H1 (cell line): ENCODE measurements around the gene TSSK6. TPM values are rescaled to one million over a fixed set of nuclear protein-coding genes. Genes with fewer than 3 reads are reported as not detected.

Experiments used
- CTCF ChIA-PET: fragments of 300-600 bp; sonication (Branson Sonifier 250); formaldehyde crosslinking; loops from one replicate; lab custom pipeline; 2021; ENCODE audit not compliant: partially characterized antibody; lab: Charles Lee
- POLR2A ChIA-PET: fragments of 300-600 bp; sonication (Branson Sonifier 250); formaldehyde crosslinking; loops from one replicate; lab custom pipeline; 2021; ENCODE audit warnings: inconsistent platforms; ENCODE audit not compliant: partially characterized antibody; lab: Charles Lee
- DNase-seq, 2 experiments: peaks; one replicate each; pipeline versions ENCODE4 v3.0.0 to v3.0.0-alpha.2; 2010 to 2022; ENCODE audit warnings: low spot score in 2 of 2, low read depth in 1 of 2, mixed read lengths in 1 of 2
- FAIRE-seq: peaks from 2 replicates; lab custom pipeline; 2011; peaks lifted over from hg19 to GRCh38; lab: Jason Lieb, UNC
- H2AFZ ChIP-seq: 2 replicates; pipeline ENCODE4 v1.8.1; 2012; ENCODE audit warnings: low read length, inconsistent platforms
- H2AK5ac ChIP-seq: 2 replicates; pipeline ENCODE4 v1.6.1; 2013; ENCODE audit warnings: low read depth, low read length
- H2BK120ac ChIP-seq: replicated peaks from 2 replicates; pipeline ENCODE3; 2013; ENCODE audit warnings: low read depth, low read length, inconsistent platforms
- H2BK12ac ChIP-seq: 2 replicates; pipeline ENCODE4 v1.6.1; 2013; ENCODE audit warnings: low read depth, low read length
- H2BK15ac ChIP-seq: 2 replicates; pipeline ENCODE4 v1.6.1; 2013; ENCODE audit warnings: low read length
- H2BK20ac ChIP-seq: 2 replicates; pipeline ENCODE4 v1.6.1; 2013; ENCODE audit warnings: low read length
- H2BK5ac ChIP-seq: 2 replicates; pipeline ENCODE4 v1.6.1; 2013; ENCODE audit warnings: low read depth, low read length
- H3K14ac ChIP-seq: 2 replicates; pipeline ENCODE4 v1.6.1; 2013; ENCODE audit warnings: inconsistent platforms; ENCODE audit not compliant: insufficient read length
- H3K18ac ChIP-seq: 2 replicates; pipeline ENCODE4 v1.6.1; 2013; ENCODE audit warnings: low read length; ENCODE audit errors: extremely low read depth
- H3K23ac ChIP-seq: 2 replicates; pipeline ENCODE4 v1.6.1; 2013; ENCODE audit warnings: inconsistent platforms; ENCODE audit not compliant: insufficient read length
- H3K23me2 ChIP-seq: 2 replicates; pipeline ENCODE4 v1.6.1; 2013; ENCODE audit warnings: low read depth, low read length
- H3K27ac ChIP-seq: 2 replicates; pipeline ENCODE4 v1.6.1; 2011; ENCODE audit warnings: low read depth, low read length, inconsistent platforms
- H3K27me3 ChIP-seq, 4 experiments: replicated peaks in 1 of 4; 1 replicate in 1 of 4; 2 replicates in 3 of 4; pipeline versions ENCODE4 v1.6.1 to v1.8.1; 2011 to 2013; ENCODE audit warnings: low read length in 3 of 4, mild to moderate bottlenecking in 3 of 4, inconsistent platforms in 2 of 4, mixed read lengths in 2 of 4, moderate library complexity in 1 of 4; ENCODE audit not compliant: control insufficient read depth in 3 of 4, insufficient read depth in 3 of 4; ENCODE audit errors: extremely low read depth in 1 of 4
- H3K36me3 ChIP-seq, 4 experiments: 2 replicates each; pipeline versions ENCODE4 v1.6.1 to v1.8.1; 2011 to 2013; ENCODE audit warnings: mild to moderate bottlenecking in 4 of 4, low read length in 3 of 4, moderate library complexity in 2 of 4, control low read depth in 1 of 4, inconsistent platforms in 1 of 4; ENCODE audit not compliant: insufficient read depth in 4 of 4, control insufficient read depth in 2 of 4
- H3K4ac ChIP-seq: replicated peaks from 2 replicates; pipeline ENCODE3; 2013; ENCODE audit warnings: low read length, low read depth, mixed read lengths, inconsistent platforms; ENCODE audit not compliant: insufficient read length
- H3K4me1 ChIP-seq, 4 experiments: replicated peaks in 1 of 4; 1 replicate in 1 of 4; 2 replicates in 3 of 4; pipeline versions ENCODE4 v1.6.1 to v1.8.1; 2011 to 2013; ENCODE audit warnings: low read length in 3 of 4, inconsistent platforms in 2 of 4, mixed read lengths in 1 of 4; ENCODE audit not compliant: insufficient read depth in 4 of 4, control insufficient read depth in 3 of 4
- H3K4me2 ChIP-seq, 2 experiments: 2 replicates each; pipeline versions ENCODE4 v1.6.1 to v1.8.1; 2011 to 2013; ENCODE audit warnings: low read depth in 2 of 2, low read length in 2 of 2, control low read depth in 1 of 2, inconsistent platforms in 1 of 2, mild to moderate bottlenecking in 1 of 2; ENCODE audit not compliant: insufficient read depth in 1 of 2
- H3K4me3 ChIP-seq, 4 experiments: fragments of 200-600, 300-600 bp in 1 of 4; sonication (generic), shearing (Covaris generic), sonication (Bioruptor Twin) in 1 of 4; 2 replicates each; pipeline versions ENCODE4 v1.5.1 to v1.8.1; 2011 to 2016; ENCODE audit warnings: low read length in 4 of 4, low read depth in 3 of 4, control low read depth in 2 of 4, inconsistent platforms in 2 of 4, mild to moderate bottlenecking in 2 of 4, mixed read lengths in 1 of 4, moderate library complexity in 1 of 4; ENCODE audit not compliant: insufficient read depth in 2 of 4; ENCODE audit errors: extremely low read depth in 1 of 4
- H3K56ac ChIP-seq: replicated peaks from 2 replicates; pipeline ENCODE3; 2013; ENCODE audit warnings: low read depth, mild to moderate bottlenecking, mixed read lengths, low read length, inconsistent platforms; ENCODE audit not compliant: insufficient read length
- H3K79me1 ChIP-seq: 2 replicates; pipeline ENCODE4 v1.6.1; 2013; ENCODE audit warnings: low read depth, low read length, control low read depth
- H3K79me2 ChIP-seq, 2 experiments: 2 replicates each; pipeline versions ENCODE4 v1.6.1 to v1.8.1; 2012 to 2013; ENCODE audit warnings: low read length in 2 of 2, mild to moderate bottlenecking in 2 of 2, inconsistent platforms in 1 of 2; ENCODE audit not compliant: insufficient read depth in 2 of 2, control insufficient read depth in 1 of 2
- H3K9ac ChIP-seq, 4 experiments: replicated peaks in 1 of 4; 1 replicate in 1 of 4; 2 replicates in 3 of 4; pipeline versions ENCODE4 v1.6.1 to v1.8.1; 2011 to 2013; ENCODE audit warnings: low read depth in 3 of 4, low read length in 3 of 4, control low read depth in 2 of 4, mild to moderate bottlenecking in 2 of 4, moderate library complexity in 2 of 4, inconsistent platforms in 1 of 4; ENCODE audit errors: extremely low read depth in 1 of 4
- H3K9me3 ChIP-seq, 2 experiments: 2 replicates each; pipeline versions ENCODE4 v1.6.1 to v1.8.1; 2012 to 2013; ENCODE audit warnings: mild to moderate bottlenecking in 2 of 2, moderate library complexity in 2 of 2, control low read depth in 1 of 2, inconsistent platforms in 1 of 2, low read depth in 1 of 2, low read length in 1 of 2, mixed read lengths in 1 of 2; ENCODE audit not compliant: insufficient read depth in 2 of 2
- H4K20me1 ChIP-seq, 2 experiments: replicated peaks in 1 of 2; 2 replicates each; pipeline versions ENCODE3 to v1.8.1; 2011 to 2013; ENCODE audit warnings: inconsistent platforms in 2 of 2, low read length in 2 of 2, mild to moderate bottlenecking in 1 of 2; ENCODE audit not compliant: insufficient read depth in 2 of 2, control insufficient read depth in 1 of 2
- H4K5ac ChIP-seq: 2 replicates; pipeline ENCODE4 v1.6.1; 2013; ENCODE audit warnings: low read length, low read depth, mixed read lengths, inconsistent platforms; ENCODE audit not compliant: insufficient read length
- H4K8ac ChIP-seq: 2 replicates; pipeline ENCODE4 v1.8.0; 2013; ENCODE audit warnings: mild to moderate bottlenecking, moderate library complexity, low read length, inconsistent platforms; ENCODE audit not compliant: insufficient read depth; ENCODE audit errors: extremely low read depth
- H4K91ac ChIP-seq: replicated peaks from 2 replicates; pipeline ENCODE3; 2013; ENCODE audit warnings: low read length, mixed read lengths, inconsistent platforms; ENCODE audit not compliant: insufficient read length
- ASH2L ChIP-seq: fragments of 200-600, 300-600 bp; sonication (generic); IDR thresholded peaks from one replicate; pipeline ENCODE4 v1.7.1; 2017; ENCODE audit warnings: low read length
- CBX8 ChIP-seq: fragments of 300-800, 300-1000 bp; sonication (generic); IDR thresholded peaks from 2 replicates; pipeline ENCODE4 v1.7.1; 2016; ENCODE audit warnings: low read depth, low read length, borderline replicate concordance
- HDAC2 ChIP-seq, 2 experiments: fragments of 300-600 bp in 1 of 2; sonication (generic) in 1 of 2; IDR thresholded peaks; 2 replicates each; pipeline ENCODE4 v1.6.1; 2011 to 2012; ENCODE audit warnings: low read depth in 2 of 2, low read length in 2 of 2, mild to moderate bottlenecking in 2 of 2, moderate library complexity in 2 of 2, borderline replicate concordance in 1 of 2, inconsistent platforms in 1 of 2
- JUN ChIP-seq: IDR thresholded peaks from 2 replicates; pipeline ENCODE4 v1.6.1; 2011; ENCODE audit warnings: low read depth, mild to moderate bottlenecking, improper control_type of control experiment, low read length
- PHF8 ChIP-seq: fragments of 200-600 bp; sonication (generic); conservative IDR thresholded peaks from 2 replicates; pipeline ENCODE4 v1.7.1; 2012; ENCODE audit warnings: low read depth, mild to moderate bottlenecking, inconsistent platforms, low read length, moderate library complexity
- SUZ12 ChIP-seq: fragments of 200-600 bp; sonication (generic); IDR thresholded peaks from 2 replicates; pipeline ENCODE4 v1.6.1; 2012; ENCODE audit warnings: mild to moderate bottlenecking, inconsistent platforms, low read length, moderate library complexity, mixed read lengths
- WGBS, 2 experiments: shearing (Covaris generic) in 1 of 2; methylation state at CpG; one replicate each; pipeline versions ENCODE4 v1.1.6 to v1.1.7; 2013 to 2015; ENCODE audit warnings: low lambda C conversion rate in 2 of 2, mixed read lengths in 2 of 2, inconsistent platforms in 1 of 2, low coverage in 1 of 2, missing lambda C conversion rate in 1 of 2; ENCODE audit not compliant: insufficient replicate concordance in 2 of 2, insufficient coverage in 1 of 2, insufficient read length in 1 of 2; ENCODE audit errors: extremely low coverage in 1 of 2, missing lambda C conversion rate in 1 of 2; 5-methylcytosine and 5-hydroxymethylcytosine counted together
- polyA plus RNA-seq, 7 experiments: library from polyadenylated mRNA; depleted of rRNA in 3 of 7; stranded (reverse) in 5 of 7; unstranded in 2 of 7; fragments of >200 nt in 5 of 7; fragments of 200-250 nt in 2 of 7; gene quantifications; 1 replicate in 5 of 7; 2 replicates in 1 of 7; 4 replicates in 1 of 7; pipeline versions ENCODE4 v1.2.1 to v1.2.3, GENCODE V29; 2011 to 2013; ENCODE audit warnings: missing spikeins in 2 of 7, mixed read lengths in 2 of 7
- total RNA-seq: library from RNA; stranded (reverse); fragmentation: NEBNext Ultra II Directional; extraction: Animal tissue kit (Norgen Biotek cat#: 25700); gene quantifications from 2 replicates; pipeline ENCODE4 v1.2.1, GENCODE V29; 2021

TSSK6 gene
- total and polyA plus RNA-seq, 2 of the 8 experiments (the other 6 are each of a cell fraction or from before 2014, with no cell fraction given), result 3.6 to 7.8 TPM

DNA sequence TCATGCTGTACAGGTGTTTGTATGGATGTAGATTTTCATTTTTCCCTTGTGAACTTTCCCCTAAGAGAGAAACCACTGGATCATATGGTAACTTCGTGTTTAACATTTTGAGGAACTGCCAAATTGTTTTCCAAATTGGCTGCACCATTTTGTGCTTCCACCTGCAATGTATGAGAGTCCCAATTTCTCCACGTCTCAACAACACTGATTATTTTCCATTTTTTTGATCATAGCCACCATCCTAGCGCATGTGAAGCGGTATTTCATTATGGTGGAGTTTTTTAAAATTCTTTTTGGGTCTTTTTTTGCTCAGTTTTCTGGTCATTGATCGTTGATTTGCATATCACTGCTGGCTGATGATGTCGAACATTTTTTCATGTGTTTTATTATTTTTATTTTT is 5.6 kb upstream of the TSSK6 start:
- Histone ChIP-seq H3K27me3 (no peaks in the 10 kb centered on the region), H3K4me2 (no peak overlapping the region), H4K20me1 (peaks cover 6 to 20% of the 10 kb centered on the region in 2 experiments), H4K91ac (no peak overlapping the region), H3K23ac (no peak overlapping the region), H3K23me2 (no peaks in the 10 kb centered on the region), H3K36me3 (peaks cover 4 to 26% (median 9%) of the 10 kb centered on the region in 4 experiments; a peak in 6 of 8 replicates), H3K18ac (no peak overlapping the region), H3K27ac (no peak overlapping the region), H3K4me3 (no peak overlapping the region), H2BK120ac (no peak overlapping the region), H2AFZ (no peak overlapping the region), H2BK5ac (no peak overlapping the region), H3K9ac (no peak overlapping the region), H2BK12ac (no peak overlapping the region), H3K14ac (no peak overlapping the region), H3K79me2 (peaks cover 0 to 64% of the 10 kb centered on the region in 2 experiments; a peak in 2 of 4 replicates), H3K9me3 (no peaks in the 10 kb centered on the region), H2BK20ac (no peak overlapping the region), H3K4me1 (no peaks in the 10 kb centered on the region; a peak in 3 of 7 replicates), H3K4ac (no peak overlapping the region), H3K56ac (no peak overlapping the region), H2BK15ac (no peak overlapping the region), H3K79me1 (peaks cover 19% of the 10 kb centered on the region), H4K8ac (no peak overlapping the region), H4K5ac (no peak overlapping the region), H2AK5ac (no peak overlapping the region)
- 96% methylated on average over 6 of the region's 6 CpGs; no CpG with 5 or more reads in 1 of the 2 experiments for WGBS, 2 experiments
- DNase-seq (no peak), FAIRE-seq (no peak)
- TF ChIP-seq ASH2L (no peak), SUZ12 (no peak), HDAC2 (IDR thresholded peaks at IDR 0.05; ENCODE audit: borderline replicate concordance in 1 of 2, low read depth in 2 of 2, low read length in 2 of 2) (no peak), JUN (no peak), CBX8 (no peak), PHF8 (no peak)
- CTCF ChIA-PET, result interaction anchor here (0.7 to 2.1 kb wide), 5 partner anchors 8 to 46 kb away, joined by 3 to 6 read pairs (median 3); partner anchors contain the start of gene YJEFN3
- POLR2A ChIA-PET, result interaction anchor here (0.7 to 6.7 kb wide), 3 partner anchors 9 to 12 kb away, joined by 3 to 34 read pairs (median 3); partner anchors contain the start of gene YJEFN3
